ENCODE measurements around the gene PPL.

PPL gene

DNA sequence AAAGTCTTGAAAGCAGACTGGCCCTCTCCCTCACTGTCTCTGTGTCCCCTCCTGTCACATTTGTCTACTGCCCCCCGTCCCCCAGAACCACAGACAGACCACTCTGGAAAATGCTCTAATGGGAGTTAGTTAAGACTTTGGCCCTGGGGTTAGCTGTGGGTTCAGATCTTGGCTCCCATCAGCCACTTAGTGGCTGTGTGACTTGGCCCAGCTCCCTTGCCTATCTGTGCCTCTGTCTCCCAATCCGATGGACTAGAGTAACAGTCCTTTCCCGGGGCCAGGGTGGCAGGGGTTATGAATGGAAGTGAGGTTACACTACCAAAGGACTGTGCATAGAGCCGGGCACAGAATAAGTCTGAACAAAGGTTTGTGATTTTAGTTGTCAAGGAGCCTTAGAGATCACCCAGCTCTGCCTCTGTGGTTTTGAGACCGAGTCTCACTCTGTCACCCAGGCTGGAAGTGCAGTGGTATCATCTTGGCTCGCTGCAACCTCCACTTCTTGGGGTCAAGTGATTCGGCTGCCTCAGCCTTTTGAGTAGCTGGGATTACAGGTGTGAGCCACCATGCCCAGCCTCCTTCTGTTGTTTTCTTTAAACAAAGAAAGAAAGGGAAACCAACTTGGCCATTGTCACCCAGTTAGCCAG, 23.7 kb downstream of the PPL start:
- no peak for DNase-seq
- H3K27ac ChIP-seq = no peak overlapping the region
- TF ChIP-seq, protein P1, sequence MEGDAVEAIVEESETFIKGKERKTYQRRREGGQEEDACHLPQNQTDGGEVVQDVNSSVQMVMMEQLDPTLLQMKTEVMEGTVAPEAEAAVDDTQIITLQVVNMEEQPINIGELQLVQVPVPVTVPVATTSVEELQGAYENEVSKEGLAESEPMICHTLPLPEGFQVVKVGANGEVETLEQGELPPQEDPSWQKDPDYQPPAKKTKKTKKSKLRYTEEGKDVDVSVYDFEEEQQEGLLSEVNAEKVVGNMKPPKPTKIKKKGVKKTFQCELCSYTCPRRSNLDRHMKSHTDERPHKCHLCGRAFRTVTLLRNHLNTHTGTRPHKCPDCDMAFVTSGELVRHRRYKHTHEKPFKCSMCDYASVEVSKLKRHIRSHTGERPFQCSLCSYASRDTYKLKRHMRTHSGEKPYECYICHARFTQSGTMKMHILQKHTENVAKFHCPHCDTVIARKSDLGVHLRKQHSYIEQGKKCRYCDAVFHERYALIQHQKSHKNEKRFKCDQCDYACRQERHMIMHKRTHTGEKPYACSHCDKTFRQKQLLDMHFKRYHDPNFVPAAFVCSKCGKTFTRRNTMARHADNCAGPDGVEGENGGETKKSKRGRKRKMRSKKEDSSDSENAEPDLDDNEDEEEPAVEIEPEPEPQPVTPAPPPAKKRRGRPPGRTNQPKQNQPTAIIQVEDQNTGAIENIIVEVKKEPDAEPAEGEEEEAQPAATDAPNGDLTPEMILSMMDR (IDR thresholded peaks at IDR 0.05; ENCODE audit: low read depth, low read length) = no peak
- H3K4me3 ChIP-seq (ENCODE audit: low read depth, low read length) = no peak overlapping the region
- no peaks in the 10 kb centered on the region for H3K27me3 ChIP-seq (ENCODE audit: insufficient read depth, low read depth, severe bottlenecking)
- H3K9me3 ChIP-seq (ENCODE audit: severe bottlenecking) = no peaks in the 10 kb centered on the region
- H3K36me3 ChIP-seq = no peaks in the 10 kb centered on the region

DNA sequence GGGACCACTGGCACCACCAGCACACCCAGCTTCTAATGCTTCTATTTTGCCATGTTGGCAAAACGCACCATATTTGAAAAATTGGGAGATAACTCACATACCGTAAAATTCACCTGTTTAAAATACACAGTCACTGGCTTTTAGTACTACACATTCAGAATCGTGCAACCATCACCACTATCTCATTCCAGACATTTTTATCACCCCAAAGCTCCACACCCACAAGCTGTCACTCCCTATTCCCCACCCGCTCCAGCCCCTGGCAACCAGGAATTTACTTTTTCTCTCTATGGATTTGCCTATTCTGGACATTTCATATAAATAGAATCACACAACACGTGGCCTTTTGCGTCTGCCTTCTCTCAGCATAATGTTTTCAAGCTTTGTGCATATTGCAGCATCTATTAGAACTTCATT, 25.0 kb downstream of the PPL start:
- TF ChIP-seq, protein P1 (IDR thresholded peaks at IDR 0.05; ENCODE audit: low read depth, low read length) = no peak
- H3K9me3 ChIP-seq (ENCODE audit: severe bottlenecking) = no peaks in the 10 kb centered on the region
- H3K27me3 ChIP-seq (ENCODE audit: insufficient read depth, low read depth, severe bottlenecking) = no peaks in the 10 kb centered on the region
- H3K4me3 ChIP-seq (ENCODE audit: low read depth, low read length) = no peak overlapping the region
- no peak for DNase-seq
- no peaks in the 10 kb centered on the region for H3K36me3 ChIP-seq
- H3K27ac ChIP-seq = no peak overlapping the region

DNA sequence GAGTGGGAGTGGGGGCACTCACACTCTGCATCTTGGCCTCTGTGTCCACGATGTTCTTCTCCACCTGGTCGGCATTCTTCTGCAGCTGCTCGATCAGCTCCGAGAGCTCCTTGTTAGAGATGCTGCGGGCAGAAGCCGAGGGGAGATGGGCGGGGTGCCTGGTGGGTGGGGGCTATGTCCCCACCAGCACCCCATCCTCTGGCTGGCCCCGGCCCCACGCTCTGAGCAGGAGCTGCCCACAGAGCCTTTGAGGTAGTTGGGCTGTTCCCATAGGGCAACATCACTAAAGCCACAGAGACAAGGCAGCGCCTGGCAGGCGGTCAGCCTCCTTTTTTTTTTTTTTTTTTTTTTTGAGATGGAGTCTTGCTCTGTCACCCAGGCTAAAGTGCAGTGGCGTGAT, 26.1 kb downstream of the PPL start:
- H3K27ac ChIP-seq = no peak overlapping the region
- no peaks in the 10 kb centered on the region for H3K36me3 ChIP-seq
- no peak overlapping the region for H3K4me3 ChIP-seq (ENCODE audit: low read depth, low read length)
- H3K27me3 ChIP-seq (ENCODE audit: insufficient read depth, low read depth, severe bottlenecking) = no peaks in the 10 kb centered on the region
- DNase-seq = no peak
- no peaks in the 10 kb centered on the region for H3K9me3 ChIP-seq (ENCODE audit: severe bottlenecking)
- TF ChIP-seq, protein P1 (IDR thresholded peaks at IDR 0.05; ENCODE audit: low read depth, low read length) = no peak

DNA sequence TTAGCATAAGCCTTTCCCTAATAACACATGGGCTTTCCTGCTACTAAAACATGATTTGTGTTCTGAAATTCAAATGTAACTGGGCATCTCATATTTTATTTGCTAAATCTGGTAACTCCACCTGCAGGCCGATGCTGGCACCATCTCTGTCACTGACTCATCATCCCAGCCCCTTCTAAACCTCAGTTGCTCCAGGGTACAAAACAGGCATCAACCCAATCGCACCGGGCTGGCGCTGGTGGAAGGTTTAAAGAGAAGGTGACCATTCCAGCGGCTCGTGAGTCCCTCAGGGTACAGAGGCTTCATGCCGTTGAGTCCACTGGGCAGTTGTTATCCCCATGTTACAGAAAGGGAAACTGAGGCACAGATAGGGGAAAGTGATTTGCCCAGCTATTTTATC, 27.1 kb downstream of the PPL start:
- TF ChIP-seq, protein P1 (IDR thresholded peaks at IDR 0.05; ENCODE audit: low read depth, low read length) = no peak
- H3K9me3 ChIP-seq (ENCODE audit: severe bottlenecking) = no peaks in the 10 kb centered on the region
- H3K36me3 ChIP-seq = no peaks in the 10 kb centered on the region
- DNase-seq = no peak
- no peaks in the 10 kb centered on the region for H3K27me3 ChIP-seq (ENCODE audit: insufficient read depth, low read depth, severe bottlenecking)
- H3K4me3 ChIP-seq (ENCODE audit: low read depth, low read length) = no peak overlapping the region
- no peak overlapping the region for H3K27ac ChIP-seq

GRCh38 chr16:4908854-4909401, 28.0 kb downstream of the PPL start:
- TF ChIP-seq, protein P1 (IDR thresholded peaks at IDR 0.05; ENCODE audit: low read depth, low read length) = no peak

More at GRCh38 chr16:4908854-4909401, 28.0 kb downstream of the PPL start:
- no peak for DNase-seq
- no peaks in the 10 kb centered on the region for H3K27me3 ChIP-seq (ENCODE audit: insufficient read depth, low read depth, severe bottlenecking)
- H3K9me3 ChIP-seq (ENCODE audit: severe bottlenecking) = no peaks in the 10 kb centered on the region
- H3K36me3 ChIP-seq = no peaks in the 10 kb centered on the region
- no peak overlapping the region for H3K27ac ChIP-seq
- H3K4me3 ChIP-seq (ENCODE audit: low read depth, low read length) = no peak overlapping the region

All from WERI-Rb-1 (cell line).